H9 (cell line): Measurements from ENCODE around the gene NEK5. TPM values are rescaled to one million over a fixed set of nuclear protein-coding genes. Genes with fewer than 3 reads are reported as not detected.

Experiments used
- DNase-seq: peaks from one replicate; pipeline ENCODE4 v3.0.0-alpha.2; 2017
- H2AFZ ChIP-seq: one replicate; pipeline ENCODE4 v1.6.1; 2013; ENCODE audit warnings: mild to moderate bottlenecking, low read length, control low read depth, moderate library complexity
- H2AK5ac ChIP-seq: 2 replicates; pipeline ENCODE4 v1.6.1; 2013; ENCODE audit warnings: low read length, control low read depth, mixed read lengths; ENCODE audit not compliant: insufficient read length
- H2BK120ac ChIP-seq: one replicate; pipeline ENCODE4 v1.6.1; 2013; ENCODE audit warnings: low read depth, mild to moderate bottlenecking, low read length, control low read depth, inconsistent platforms; ENCODE audit not compliant: poor library complexity, severe bottlenecking
- H2BK12ac ChIP-seq: 2 replicates; pipeline ENCODE4 v1.6.1; 2013; ENCODE audit warnings: low read length, control low read depth, mixed read lengths, low read depth; ENCODE audit not compliant: insufficient read length
- H2BK15ac ChIP-seq: 2 replicates; pipeline ENCODE4 v1.6.1; 2013; ENCODE audit warnings: low read depth, low read length, control low read depth
- H2BK20ac ChIP-seq: one replicate; pipeline ENCODE4 v1.6.1; 2013; ENCODE audit warnings: low read depth, mild to moderate bottlenecking, low read length, control low read depth, inconsistent platforms; ENCODE audit not compliant: poor library complexity, severe bottlenecking
- H2BK5ac ChIP-seq: 2 replicates; pipeline ENCODE4 v1.6.1; 2013; ENCODE audit warnings: low read length, control low read depth, mixed read lengths; ENCODE audit not compliant: insufficient read length
- H3K14ac ChIP-seq: 2 replicates; pipeline ENCODE4 v1.6.1; 2013; ENCODE audit warnings: low read length, control low read depth; ENCODE audit not compliant: insufficient read depth
- H3K18ac ChIP-seq: 2 replicates; pipeline ENCODE4 v1.6.1; 2013; ENCODE audit warnings: low read depth, mild to moderate bottlenecking, mixed read lengths, low read length, control low read depth; ENCODE audit not compliant: insufficient read length
- H3K23ac ChIP-seq: 2 replicates; pipeline ENCODE4 v1.6.1; 2013; ENCODE audit warnings: low read length, control low read depth, mixed read lengths, low read depth; ENCODE audit not compliant: insufficient read length
- H3K23me2 ChIP-seq: 2 replicates; pipeline ENCODE4 v1.6.1; 2013; ENCODE audit warnings: low read depth, mild to moderate bottlenecking, mixed read lengths, low read length, control low read depth; ENCODE audit not compliant: insufficient read length, poor library complexity, severe bottlenecking
- H3K27ac ChIP-seq: 2 replicates; pipeline ENCODE4 v1.5.1; 2013; ENCODE audit warnings: low read length, control low read depth, mixed read lengths, low read depth; ENCODE audit not compliant: insufficient read length
- H3K27me3 ChIP-seq: 2 replicates; pipeline ENCODE4 v1.6.1; 2013; ENCODE audit warnings: low read length, control low read depth, inconsistent platforms; ENCODE audit not compliant: insufficient read depth
- H3K4ac ChIP-seq: 2 replicates; pipeline ENCODE4 v1.6.1; 2013; ENCODE audit warnings: low read depth, mild to moderate bottlenecking, control low read depth, inconsistent platforms, low read length, moderate library complexity
- H3K4me1 ChIP-seq: 2 replicates; pipeline ENCODE4 v1.6.1; 2013; ENCODE audit warnings: low read length, control low read depth, inconsistent platforms; ENCODE audit not compliant: insufficient read depth
- H3K4me2 ChIP-seq: 2 replicates; pipeline ENCODE4 v1.6.1; 2013; ENCODE audit warnings: low read length, control low read depth, mixed read lengths; ENCODE audit not compliant: insufficient read length, insufficient read depth
- H3K56ac ChIP-seq: 2 replicates; pipeline ENCODE4 v1.6.1; 2013; ENCODE audit warnings: low read depth, mild to moderate bottlenecking, mixed read lengths, low read length, control low read depth; ENCODE audit not compliant: insufficient read length
- H3K79me1 ChIP-seq: 2 replicates; pipeline ENCODE4 v1.6.1; 2013; ENCODE audit warnings: low read depth, mild to moderate bottlenecking, moderate library complexity, low read length, control low read depth, inconsistent platforms; ENCODE audit not compliant: insufficient read depth, poor library complexity, severe bottlenecking
- H3K79me2 ChIP-seq: 2 replicates; pipeline ENCODE4 v1.6.1; 2013; ENCODE audit warnings: low read length, control low read depth, inconsistent platforms; ENCODE audit not compliant: insufficient read depth
- H3K9ac ChIP-seq: 2 replicates; pipeline ENCODE4 v1.6.1; 2013; ENCODE audit warnings: low read length, control low read depth, mixed read lengths; ENCODE audit not compliant: insufficient read length; ENCODE audit errors: extremely low read depth
- H3K9me3 ChIP-seq: one replicate; pipeline ENCODE4 v1.6.1; 2013; ENCODE audit warnings: low read depth, low read length, inconsistent platforms; ENCODE audit not compliant: control insufficient read depth
- H3T11ph ChIP-seq: one replicate; pipeline ENCODE4 v1.6.1; 2013; ENCODE audit warnings: mild to moderate bottlenecking, low read length, control low read depth, inconsistent platforms
- H4K20me1 ChIP-seq: one replicate; pipeline ENCODE4 v1.6.1; 2013; ENCODE audit not compliant: control insufficient read depth, insufficient read length, insufficient read depth
- H4K5ac ChIP-seq: 2 replicates; pipeline ENCODE4 v1.6.1; 2013; ENCODE audit warnings: low read depth, mild to moderate bottlenecking, mixed read lengths, low read length, control low read depth; ENCODE audit not compliant: insufficient read length
- H4K8ac ChIP-seq: replicated peaks from 2 replicates; pipeline ENCODE4 v1.6.1; 2013; ENCODE audit warnings: low read length, control low read depth, mixed read lengths, low read depth; ENCODE audit not compliant: insufficient read length
- H4K91ac ChIP-seq: 2 replicates; pipeline ENCODE4 v1.6.1; 2013; ENCODE audit warnings: low read depth, mild to moderate bottlenecking, moderate library complexity, mixed read lengths, low read length, control low read depth; ENCODE audit not compliant: insufficient read length
- H3K27ac Mint-ChIP-seq, 3 experiments: 2 replicates in 2 of 3; 3 replicates in 1 of 3; pipeline ENCODE4 v1.8.0; 2020 to 2021; ENCODE audit warnings: mixed read lengths in 3 of 3, mild to moderate bottlenecking in 1 of 3, moderate library complexity in 1 of 3
- H3K27me3 Mint-ChIP-seq: 2 replicates; pipeline ENCODE4 v1.8.0; 2021; ENCODE audit warnings: low read depth, mild to moderate bottlenecking, moderate library complexity, mixed read lengths
- H3K36me3 Mint-ChIP-seq, 3 experiments: 2 replicates in 2 of 3; 3 replicates in 1 of 3; pipeline ENCODE4 v1.8.0; 2020 to 2021; ENCODE audit warnings: low read depth in 3 of 3, mixed read lengths in 3 of 3; ENCODE audit not compliant: insufficient read depth in 1 of 3
- H3K4me1 Mint-ChIP-seq, 2 experiments: 2 replicates each; pipeline ENCODE4 v1.8.0; 2020; ENCODE audit warnings: mixed read lengths in 2 of 2
- H3K4me3 Mint-ChIP-seq, 2 experiments: 2 replicates in 1 of 2; 3 replicates in 1 of 2; pipeline ENCODE4 v1.8.0; 2020 to 2021; ENCODE audit warnings: mild to moderate bottlenecking in 2 of 2, mixed read lengths in 2 of 2, moderate library complexity in 1 of 2
- H3K9me3 Mint-ChIP-seq, 2 experiments: 2 replicates in 1 of 2; 3 replicates in 1 of 2; pipeline ENCODE4 v1.8.0; 2020; ENCODE audit warnings: mild to moderate bottlenecking in 2 of 2, mixed read lengths in 2 of 2, moderate library complexity in 1 of 2
- WGBS: extraction: QIAGEN DNeasy Blood & Tissue Kit; methylation state at CpG from one replicate; pipeline ENCODE4 v1.1.7; 2013; ENCODE audit warnings: missing lambda C conversion rate, low lambda C conversion rate, mixed read lengths; ENCODE audit not compliant: insufficient read length; ENCODE audit errors: extremely low coverage; 5-methylcytosine and 5-hydroxymethylcytosine counted together
- total RNA-seq: library from RNA; stranded (reverse); gene quantifications from 2 replicates; pipeline ENCODE4 v1.2.1, GENCODE V29; 2021
- TF ChIP-seq, protein P1 (sequence below): fragments of 200-600 bp; sonication (generic); conservative IDR thresholded peaks from 3 replicates; pipeline ENCODE4 v1.8.0; 2021; ENCODE audit warnings: antibody characterized with exemption, mild to moderate bottlenecking

The NEK5 gene
- total RNA-seq, 1 experiment from 2014 or later, result 0.26 TPM

GRCh38 chr13:52043675-52044074, 85.2 kb downstream of the NEK5 start:
- Histone ChIP-seq H3K4me1 (no peaks in the 10 kb centered on the region), H3K23me2 (no peaks in the 10 kb centered on the region), H3K79me2 (no peaks in the 10 kb centered on the region), H4K5ac (no peak overlapping the region), H3K14ac (no peak overlapping the region), H3K27me3 (no peaks in the 10 kb centered on the region), H3K18ac (no peak overlapping the region), H3K4ac (no peak overlapping the region), H3K9ac (no peak overlapping the region), H4K8ac (no peak overlapping the region), H2AK5ac (no peak overlapping the region), H4K91ac (no peak overlapping the region), H3K27ac (no peak overlapping the region), H2BK5ac (no peak overlapping the region), H3K9me3 (no peaks in the 10 kb centered on the region), H4K20me1 (no peaks in the 10 kb centered on the region), H3K4me2 (no peak overlapping the region), H3K56ac (no peak overlapping the region), H3T11ph (no peak overlapping the region), H2BK120ac (no peak overlapping the region), H2BK20ac (no peak overlapping the region), H3K79me1 (no peaks in the 10 kb centered on the region), H3K23ac (no peak overlapping the region), H2BK12ac (no peak overlapping the region), H2BK15ac (no peak overlapping the region), H2AFZ (no peak overlapping the region)
- TF ChIP-seq, protein P1, sequence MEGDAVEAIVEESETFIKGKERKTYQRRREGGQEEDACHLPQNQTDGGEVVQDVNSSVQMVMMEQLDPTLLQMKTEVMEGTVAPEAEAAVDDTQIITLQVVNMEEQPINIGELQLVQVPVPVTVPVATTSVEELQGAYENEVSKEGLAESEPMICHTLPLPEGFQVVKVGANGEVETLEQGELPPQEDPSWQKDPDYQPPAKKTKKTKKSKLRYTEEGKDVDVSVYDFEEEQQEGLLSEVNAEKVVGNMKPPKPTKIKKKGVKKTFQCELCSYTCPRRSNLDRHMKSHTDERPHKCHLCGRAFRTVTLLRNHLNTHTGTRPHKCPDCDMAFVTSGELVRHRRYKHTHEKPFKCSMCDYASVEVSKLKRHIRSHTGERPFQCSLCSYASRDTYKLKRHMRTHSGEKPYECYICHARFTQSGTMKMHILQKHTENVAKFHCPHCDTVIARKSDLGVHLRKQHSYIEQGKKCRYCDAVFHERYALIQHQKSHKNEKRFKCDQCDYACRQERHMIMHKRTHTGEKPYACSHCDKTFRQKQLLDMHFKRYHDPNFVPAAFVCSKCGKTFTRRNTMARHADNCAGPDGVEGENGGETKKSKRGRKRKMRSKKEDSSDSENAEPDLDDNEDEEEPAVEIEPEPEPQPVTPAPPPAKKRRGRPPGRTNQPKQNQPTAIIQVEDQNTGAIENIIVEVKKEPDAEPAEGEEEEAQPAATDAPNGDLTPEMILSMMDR, result no peak
- Mint-ChIP-seq H3K36me3 (peaks cover 0 to 4% (median 0%) of the 10 kb centered on the region in 3 experiments; a peak in 1 of 7 replicates), H3K27me3 (no peaks in the 10 kb centered on the region), H3K27ac (no peak overlapping the region), H3K9me3 (no peaks in the 10 kb centered on the region; a peak in 1 of 5 replicates), H3K4me1 (0 out of 4 replicates have a peak, but pooled peaks cover 2% of the 10 kb centered on the region in 2 experiments), H3K4me3 (no peak overlapping the region)
- DNase-seq, result no peak
- no CpG with 5 or more reads among the region's 3 CpGs for WGBS
